Osteocyte (in vitro differentiated cells): Measurements from ENCODE around the gene IGF1. TPM values are rescaled to one million over a fixed set of nuclear protein-coding genes. Genes with fewer than 3 reads are reported as not detected.

ENCODE experiments used
- DNase-seq: peaks from one replicate; pipeline ENCODE4 v3.0.0; 2021; ENCODE audit warnings: mixed read lengths; ENCODE audit not compliant: unreplicated experiment; ENCODE audit errors: extremely low spot score
- H3K27ac Mint-ChIP-seq: one replicate; pipeline ENCODE4 v1.8.0; 2021; ENCODE audit warnings: mild to moderate bottlenecking, mixed read lengths; ENCODE audit not compliant: unreplicated experiment
- H3K27me3 Mint-ChIP-seq: one replicate; pipeline ENCODE4 v1.8.0; 2021; ENCODE audit warnings: mixed read lengths; ENCODE audit not compliant: unreplicated experiment
- H3K36me3 Mint-ChIP-seq: one replicate; pipeline ENCODE4 v1.8.0; 2021; ENCODE audit warnings: mixed read lengths; ENCODE audit not compliant: unreplicated experiment
- H3K4me1 Mint-ChIP-seq: one replicate; pipeline ENCODE4 v1.8.0; 2021; ENCODE audit warnings: mixed read lengths; ENCODE audit not compliant: unreplicated experiment
- H3K4me3 Mint-ChIP-seq: one replicate; pipeline ENCODE4 v1.8.0; 2021; ENCODE audit warnings: mild to moderate bottlenecking, moderate library complexity, mixed read lengths; ENCODE audit not compliant: unreplicated experiment
- H3K9me3 Mint-ChIP-seq: one replicate; pipeline ENCODE4 v1.8.0; 2021; ENCODE audit warnings: mixed read lengths; ENCODE audit not compliant: unreplicated experiment
- total RNA-seq: library from RNA; stranded (reverse); gene quantifications from 2 replicates; pipeline ENCODE4 v1.2.1, GENCODE V29; 2021
- TF ChIP-seq, protein P1 (sequence below): fragments of 200-600 bp; sonication (generic); IDR thresholded peaks from 2 replicates; pipeline ENCODE4 v1.5.0; 2021; ENCODE audit warnings: antibody characterized with exemption, mild to moderate bottlenecking, moderate library complexity

IGF1 gene
- total RNA-seq, 1 donor from 2014 or later = 0.40 TPM

DNA sequence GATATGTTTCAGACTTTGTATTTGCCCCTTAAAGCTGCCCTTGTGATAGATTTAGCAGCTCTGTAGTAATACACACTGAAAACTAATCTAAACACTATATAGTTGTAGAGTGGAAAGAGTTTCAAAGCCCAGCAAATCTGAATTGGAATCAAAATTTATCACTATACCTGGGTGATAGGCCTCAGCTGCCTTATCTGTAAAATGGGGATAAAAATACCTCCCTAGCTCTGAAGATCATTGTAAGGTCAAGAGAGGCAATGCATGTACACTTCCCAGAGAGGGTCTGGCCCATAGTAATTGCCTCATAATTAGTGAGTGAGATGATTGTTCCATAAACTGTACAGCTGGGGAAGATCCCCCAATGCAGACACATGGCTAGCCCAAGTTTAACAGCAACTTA is 103.6 kb downstream of the IGF1 start:
- TF ChIP-seq, protein P1, sequence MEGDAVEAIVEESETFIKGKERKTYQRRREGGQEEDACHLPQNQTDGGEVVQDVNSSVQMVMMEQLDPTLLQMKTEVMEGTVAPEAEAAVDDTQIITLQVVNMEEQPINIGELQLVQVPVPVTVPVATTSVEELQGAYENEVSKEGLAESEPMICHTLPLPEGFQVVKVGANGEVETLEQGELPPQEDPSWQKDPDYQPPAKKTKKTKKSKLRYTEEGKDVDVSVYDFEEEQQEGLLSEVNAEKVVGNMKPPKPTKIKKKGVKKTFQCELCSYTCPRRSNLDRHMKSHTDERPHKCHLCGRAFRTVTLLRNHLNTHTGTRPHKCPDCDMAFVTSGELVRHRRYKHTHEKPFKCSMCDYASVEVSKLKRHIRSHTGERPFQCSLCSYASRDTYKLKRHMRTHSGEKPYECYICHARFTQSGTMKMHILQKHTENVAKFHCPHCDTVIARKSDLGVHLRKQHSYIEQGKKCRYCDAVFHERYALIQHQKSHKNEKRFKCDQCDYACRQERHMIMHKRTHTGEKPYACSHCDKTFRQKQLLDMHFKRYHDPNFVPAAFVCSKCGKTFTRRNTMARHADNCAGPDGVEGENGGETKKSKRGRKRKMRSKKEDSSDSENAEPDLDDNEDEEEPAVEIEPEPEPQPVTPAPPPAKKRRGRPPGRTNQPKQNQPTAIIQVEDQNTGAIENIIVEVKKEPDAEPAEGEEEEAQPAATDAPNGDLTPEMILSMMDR = no peak
- Mint-ChIP-seq H3K4me3 (no peak overlapping the region), H3K9me3 (peaks cover 3% of the 10 kb centered on the region), H3K4me1 (no peaks in the 10 kb centered on the region), H3K36me3 (no peaks in the 10 kb centered on the region), H3K27ac (no peak overlapping the region), H3K27me3 (no peaks in the 10 kb centered on the region)
- no peak for DNase-seq

DNA sequence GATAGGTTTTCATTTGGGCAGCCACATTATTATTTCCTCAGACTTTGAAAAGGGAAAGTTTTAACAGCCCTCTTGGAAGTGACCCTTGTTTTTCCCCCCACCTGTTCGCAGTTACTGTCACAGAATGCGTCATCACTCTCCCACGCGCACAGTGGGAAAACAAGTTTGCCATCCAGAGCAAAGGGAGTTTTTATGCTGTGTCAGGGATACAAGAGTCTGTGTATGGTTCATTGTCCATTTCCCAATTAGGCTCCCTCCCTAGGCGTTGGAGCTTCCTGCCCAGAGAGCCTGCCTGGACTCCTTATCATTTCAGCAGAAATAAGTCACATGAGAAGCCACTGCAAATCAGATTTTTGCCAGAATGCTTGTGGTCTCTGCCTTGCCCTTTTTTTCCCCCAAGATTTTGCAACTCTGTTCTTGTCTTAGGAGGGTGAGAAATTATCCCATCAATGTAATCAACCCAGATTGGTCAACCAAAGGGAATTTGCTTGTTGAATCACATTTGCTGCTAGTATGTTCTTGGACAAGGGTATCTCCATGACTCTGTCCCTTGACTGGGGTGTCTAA is 104.1 kb downstream of the IGF1 start:
- TF ChIP-seq, protein P1 = no peak
- no peaks in the 10 kb centered on the region for H3K4me1 Mint-ChIP-seq
- H3K27ac Mint-ChIP-seq = no peak overlapping the region
- H3K36me3 Mint-ChIP-seq = no peaks in the 10 kb centered on the region
- no peak overlapping the region for H3K4me3 Mint-ChIP-seq
- no peaks in the 10 kb centered on the region for H3K27me3 Mint-ChIP-seq
- peaks cover 3% of the 10 kb centered on the region for H3K9me3 Mint-ChIP-seq
- DNase-seq = no peak

DNA sequence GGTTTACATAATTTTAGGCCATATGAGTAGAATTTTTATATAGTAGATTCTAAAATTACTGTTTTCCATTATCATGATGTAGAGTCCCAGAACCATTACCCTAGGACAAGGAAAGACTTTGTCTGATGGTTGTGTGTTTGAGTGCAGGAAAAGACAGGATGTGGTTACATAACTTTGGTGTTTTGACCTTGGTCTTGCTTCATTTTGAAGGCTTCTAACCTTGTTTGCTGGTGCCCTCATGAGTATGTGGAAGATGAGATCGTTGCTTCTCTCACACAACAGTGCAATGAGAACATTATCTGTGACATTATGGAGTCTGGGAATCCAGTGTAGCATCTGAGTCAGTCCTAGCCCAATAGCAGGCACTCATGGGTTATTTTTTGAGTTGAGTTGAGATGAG is 106.2 kb downstream of the IGF1 start:
- no peak for DNase-seq
- peaks cover 3% of the 10 kb centered on the region for H3K9me3 Mint-ChIP-seq
- H3K27me3 Mint-ChIP-seq = no peaks in the 10 kb centered on the region

DNA sequence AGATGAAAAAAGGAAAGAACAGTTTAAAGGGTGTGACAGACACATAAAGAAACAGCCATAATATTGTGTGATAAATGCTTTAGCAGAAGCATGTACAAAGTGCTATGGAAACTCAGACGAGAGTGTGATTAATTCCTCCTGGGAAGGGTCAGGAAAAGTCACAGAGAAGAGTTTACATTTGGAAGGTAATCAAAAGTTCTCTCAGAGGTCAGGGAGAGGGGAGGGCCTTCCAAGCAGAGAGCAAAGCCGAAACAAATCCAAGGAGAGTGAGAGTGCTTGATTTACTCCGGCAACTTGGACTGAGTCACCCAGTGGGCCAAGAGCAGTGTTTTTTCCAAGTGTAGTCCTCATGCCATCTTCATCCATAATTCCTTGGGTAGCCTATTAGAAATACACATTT is 108.3 kb downstream of the IGF1 start:
- Mint-ChIP-seq H3K36me3 (no peaks in the 10 kb centered on the region), H3K4me1 (no peaks in the 10 kb centered on the region), H3K9me3 (peaks cover 3% of the 10 kb centered on the region), H3K4me3 (no peak overlapping the region), H3K27ac (no peak overlapping the region), H3K27me3 (no peaks in the 10 kb centered on the region)
- TF ChIP-seq, protein P1 = no peak
- no peak for DNase-seq

More for the DNA sequence above, 106.2 kb downstream of the IGF1 start:
- no peaks in the 10 kb centered on the region for H3K36me3 Mint-ChIP-seq
- no peaks in the 10 kb centered on the region for H3K4me1 Mint-ChIP-seq
- H3K27ac Mint-ChIP-seq = no peak overlapping the region
- H3K4me3 Mint-ChIP-seq = no peak overlapping the region
- TF ChIP-seq, protein P1 = no peak

DNA sequence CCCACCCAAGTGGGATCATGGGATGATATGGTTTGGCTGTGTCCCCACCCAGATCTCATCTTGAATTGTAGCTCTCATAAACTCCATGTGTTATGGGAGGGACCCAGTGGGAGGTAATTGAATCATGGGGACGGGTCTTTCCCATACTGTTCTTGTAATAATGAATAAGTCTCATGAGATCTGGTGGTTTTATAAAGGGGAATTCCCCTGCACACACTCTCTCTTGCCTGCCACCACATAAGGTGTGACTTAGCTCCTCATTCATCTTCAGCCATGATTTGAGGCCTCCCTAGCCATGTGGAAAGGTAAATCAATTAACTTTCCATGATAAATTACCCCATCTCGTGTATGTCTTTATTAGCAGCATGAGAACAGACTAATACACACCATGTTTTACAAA is 109.2 kb downstream of the IGF1 start:
- Mint-ChIP-seq H3K27me3 (no peaks in the 10 kb centered on the region), H3K36me3 (no peaks in the 10 kb centered on the region), H3K4me3 (no peak overlapping the region), H3K4me1 (no peaks in the 10 kb centered on the region), H3K9me3 (peaks cover 3% of the 10 kb centered on the region), H3K27ac (no peak overlapping the region)
- DNase-seq = no peak
- TF ChIP-seq, protein P1 = no peak
